ENCODE results near the gene IGDCC3. TPM values are rescaled to one million over a fixed set of nuclear protein-coding genes. Genes with fewer than 3 reads are reported as not detected.

The IGDCC3 gene
- total RNA-seq, 1 donor from 2014 or later: 125 TPM

DNA sequence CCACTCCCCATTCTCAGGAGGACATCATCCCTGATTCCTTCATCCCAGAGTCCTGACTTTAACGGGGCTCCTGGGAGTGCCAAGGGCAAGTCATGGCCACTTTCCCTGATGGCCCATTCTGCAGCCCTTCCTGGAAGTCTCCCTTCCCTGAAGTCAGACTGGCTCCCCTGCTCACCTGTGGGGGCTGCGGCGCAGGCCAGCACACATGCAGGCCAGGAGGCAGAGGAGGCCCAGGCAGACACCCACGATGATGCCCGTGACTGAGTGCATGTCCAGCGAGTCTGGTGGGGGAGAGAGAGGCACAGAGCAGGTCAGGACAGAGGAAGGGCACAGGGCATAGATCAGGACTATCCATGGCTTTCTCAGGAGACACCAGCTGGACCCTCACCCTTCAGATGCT is 8.6 kb upstream of the IGDCC3 start:
- Mint-ChIP-seq H3K36me3 (ENCODE audit: insufficient read depth) (peaks cover 2% of the 10 kb centered on the region), H3K27ac (no peak overlapping the region), H3K4me1 (ENCODE audit: low read depth) (peaks cover 17% of the 10 kb centered on the region), H3K27me3 (peaks cover 6% of the 10 kb centered on the region), H3K4me3 (ENCODE audit: low read depth) (no peak overlapping the region), H3K9me3 (ENCODE audit: low read depth) (no peaks in the 10 kb centered on the region)
- DNase-seq (ENCODE audit: low spot score, unreplicated experiment): no peak
- TF ChIP-seq, protein P1, sequence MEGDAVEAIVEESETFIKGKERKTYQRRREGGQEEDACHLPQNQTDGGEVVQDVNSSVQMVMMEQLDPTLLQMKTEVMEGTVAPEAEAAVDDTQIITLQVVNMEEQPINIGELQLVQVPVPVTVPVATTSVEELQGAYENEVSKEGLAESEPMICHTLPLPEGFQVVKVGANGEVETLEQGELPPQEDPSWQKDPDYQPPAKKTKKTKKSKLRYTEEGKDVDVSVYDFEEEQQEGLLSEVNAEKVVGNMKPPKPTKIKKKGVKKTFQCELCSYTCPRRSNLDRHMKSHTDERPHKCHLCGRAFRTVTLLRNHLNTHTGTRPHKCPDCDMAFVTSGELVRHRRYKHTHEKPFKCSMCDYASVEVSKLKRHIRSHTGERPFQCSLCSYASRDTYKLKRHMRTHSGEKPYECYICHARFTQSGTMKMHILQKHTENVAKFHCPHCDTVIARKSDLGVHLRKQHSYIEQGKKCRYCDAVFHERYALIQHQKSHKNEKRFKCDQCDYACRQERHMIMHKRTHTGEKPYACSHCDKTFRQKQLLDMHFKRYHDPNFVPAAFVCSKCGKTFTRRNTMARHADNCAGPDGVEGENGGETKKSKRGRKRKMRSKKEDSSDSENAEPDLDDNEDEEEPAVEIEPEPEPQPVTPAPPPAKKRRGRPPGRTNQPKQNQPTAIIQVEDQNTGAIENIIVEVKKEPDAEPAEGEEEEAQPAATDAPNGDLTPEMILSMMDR (IDR thresholded peaks at IDR 0.05; ENCODE audit: unreplicated experiment): no peak

DNA sequence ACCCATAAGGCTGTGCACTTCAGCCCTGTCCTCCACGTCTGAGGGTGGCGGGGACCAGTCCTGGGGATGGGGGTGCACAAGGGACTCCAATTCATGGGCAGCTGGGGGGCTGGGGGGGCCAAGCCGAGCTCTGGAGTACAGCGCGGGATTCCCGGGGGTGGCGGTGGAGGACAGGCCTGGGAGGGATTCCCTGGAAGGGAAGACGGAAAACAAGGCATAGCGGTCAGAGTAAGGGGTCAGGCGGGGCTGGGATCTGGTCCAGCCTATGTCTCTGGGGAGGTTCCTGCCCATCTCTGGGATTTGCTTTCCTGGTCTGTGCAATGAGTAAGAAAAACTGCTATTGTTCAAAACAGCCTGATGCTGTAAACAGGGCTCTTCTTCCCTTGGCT is 8.1 kb upstream of the IGDCC3 start:
- DNase-seq (ENCODE audit: low spot score, unreplicated experiment): no peak
- Mint-ChIP-seq H3K4me1 (ENCODE audit: low read depth) (peaks cover 16% of the 10 kb centered on the region), H3K4me3 (ENCODE audit: low read depth) (no peak overlapping the region), H3K36me3 (ENCODE audit: insufficient read depth) (peaks cover 2% of the 10 kb centered on the region), H3K9me3 (ENCODE audit: low read depth) (no peaks in the 10 kb centered on the region), H3K27ac (no peak overlapping the region), H3K27me3 (peaks cover 6% of the 10 kb centered on the region)
- TF ChIP-seq, protein P1 (IDR thresholded peaks at IDR 0.05; ENCODE audit: unreplicated experiment): no peak

DNA sequence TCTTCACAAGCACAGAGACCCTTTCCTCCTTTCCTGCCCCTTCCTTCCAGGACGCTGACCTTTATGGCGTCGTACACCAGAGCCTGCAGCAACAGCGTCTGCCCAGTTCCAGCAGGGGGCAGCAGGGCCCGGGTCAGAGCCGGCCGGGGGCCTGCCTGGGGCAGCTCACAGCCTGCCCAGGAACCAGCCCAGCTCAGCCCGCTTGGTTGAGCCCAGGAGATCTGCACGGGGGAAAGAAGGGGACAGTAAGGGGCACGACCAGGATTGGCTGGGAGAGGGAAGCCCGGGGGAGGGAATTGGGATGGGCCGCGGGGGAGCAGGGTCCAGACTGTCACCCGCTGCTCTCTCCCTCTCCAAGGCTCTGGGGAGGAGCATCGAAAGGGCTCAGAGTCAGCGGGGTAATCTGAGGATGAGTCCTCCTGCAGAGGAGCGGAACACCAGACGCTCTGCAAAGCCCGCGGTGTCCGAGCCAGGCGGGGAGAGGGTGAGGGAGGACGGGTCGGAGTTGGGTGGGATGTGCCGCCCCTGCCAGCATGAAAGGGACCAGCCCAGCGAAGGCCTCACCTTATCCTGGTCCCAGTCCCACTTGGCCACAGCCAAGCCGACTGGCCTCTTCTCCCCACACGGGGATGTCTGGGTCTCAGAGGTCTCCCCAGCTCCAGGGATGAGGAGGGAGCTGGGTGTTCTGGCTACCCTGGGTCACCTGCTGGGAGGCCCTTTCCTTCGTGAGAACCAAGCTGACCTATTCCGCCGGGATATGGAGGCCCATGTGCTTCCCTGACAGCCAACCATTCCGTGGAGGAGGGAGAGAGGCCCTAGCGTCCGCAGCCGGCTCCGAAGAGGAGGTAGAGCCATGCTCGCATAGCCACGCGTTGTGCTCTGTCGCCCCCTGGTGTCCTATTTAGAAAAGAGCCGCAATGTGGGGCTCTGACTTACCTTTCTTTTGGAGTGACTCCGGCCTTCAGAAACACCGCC is 7.4 kb upstream of the IGDCC3 start:
- no peak overlapping the region for H3K4me3 Mint-ChIP-seq (ENCODE audit: low read depth)
- H3K36me3 Mint-ChIP-seq (ENCODE audit: insufficient read depth): peaks cover 2% of the 10 kb centered on the region
- peaks cover 17% of the 10 kb centered on the region for H3K4me1 Mint-ChIP-seq (ENCODE audit: low read depth)
- TF ChIP-seq, protein P1 (IDR thresholded peaks at IDR 0.05; ENCODE audit: unreplicated experiment): peak; percentile 86
- DNase-seq (ENCODE audit: low spot score, unreplicated experiment): peak; percentile 84
- H3K9me3 Mint-ChIP-seq (ENCODE audit: low read depth): no peaks in the 10 kb centered on the region
- H3K27me3 Mint-ChIP-seq: peaks cover 8% of the 10 kb centered on the region
- H3K27ac Mint-ChIP-seq: no peak overlapping the region

DNA sequence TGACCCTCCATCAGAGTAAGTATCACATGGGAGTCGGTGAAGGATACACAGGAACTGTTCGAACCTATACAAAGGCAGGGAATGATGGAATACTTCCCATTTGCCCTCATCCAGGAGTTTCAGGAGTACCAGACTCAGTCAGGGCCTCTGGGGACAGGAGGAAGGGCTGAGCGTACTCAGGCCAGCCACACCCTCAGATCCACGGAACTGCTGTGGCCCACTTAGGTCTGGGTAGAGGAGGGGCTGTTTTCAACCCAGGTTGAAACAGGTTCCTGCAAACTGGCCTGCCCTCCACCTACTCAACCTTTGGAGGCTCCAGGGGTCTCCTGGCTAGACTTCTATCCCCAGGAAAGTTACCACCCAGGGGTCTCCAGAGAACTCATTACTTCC is 6.7 kb upstream of the IGDCC3 start:
- Mint-ChIP-seq H3K9me3 (ENCODE audit: low read depth) (no peaks in the 10 kb centered on the region), H3K4me3 (ENCODE audit: low read depth) (no peak overlapping the region), H3K4me1 (ENCODE audit: low read depth) (peaks cover 16% of the 10 kb centered on the region), H3K27me3 (peaks cover 9% of the 10 kb centered on the region), H3K36me3 (ENCODE audit: insufficient read depth) (peaks cover 2% of the 10 kb centered on the region), H3K27ac (peak overlapping the region; percentile 59)
- no peak for DNase-seq (ENCODE audit: low spot score, unreplicated experiment)
- TF ChIP-seq, protein P1 (IDR thresholded peaks at IDR 0.05; ENCODE audit: unreplicated experiment): no peak

DNA sequence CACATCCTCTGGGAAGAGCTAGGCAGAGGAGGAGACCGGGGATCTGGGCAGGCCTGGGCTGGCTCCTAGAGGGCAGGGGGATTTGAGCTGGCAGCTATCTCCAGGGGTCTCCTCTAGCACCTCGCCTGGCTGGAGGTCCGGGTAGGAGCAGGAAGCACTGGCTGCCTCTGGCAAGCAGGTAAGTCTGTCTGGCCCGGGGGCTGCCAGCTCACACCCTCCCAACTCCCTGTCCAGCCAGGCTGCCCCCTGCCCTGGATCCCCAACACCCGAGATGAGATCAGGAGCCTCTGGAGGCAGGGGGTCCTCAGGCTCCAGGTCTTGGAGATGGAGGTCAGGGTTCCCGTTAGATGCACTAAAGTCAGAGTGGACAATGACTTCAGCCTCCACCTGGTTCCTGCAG is 6.2 kb upstream of the IGDCC3 start:
- Mint-ChIP-seq H3K27ac (peak overlapping the region; percentile 59), H3K9me3 (ENCODE audit: low read depth) (no peaks in the 10 kb centered on the region), H3K4me1 (ENCODE audit: low read depth) (peaks cover 16% of the 10 kb centered on the region), H3K4me3 (ENCODE audit: low read depth) (no peak overlapping the region), H3K27me3 (peaks cover 9% of the 10 kb centered on the region), H3K36me3 (ENCODE audit: insufficient read depth) (peaks cover 2% of the 10 kb centered on the region)
- TF ChIP-seq, protein P1 (IDR thresholded peaks at IDR 0.05; ENCODE audit: unreplicated experiment): no peak
- DNase-seq (ENCODE audit: low spot score, unreplicated experiment): no peak

Data from progenitor cell of endocrine pancreas (in vitro differentiated cells).